B cell (primary cell): ENCODE results near the gene LTC4S. TPM values are rescaled to one million over a fixed set of nuclear protein-coding genes. Genes with fewer than 3 reads are reported as not detected.
A peak's percentile ranks its signal among the peaks of the same experiment; 100 is the strongest.

Source experiments
- ATAC-seq: fragments of 200-7000 bp; cut with Tn5 transposase; one replicate; pipeline ENCODE4 v1.10.0; 2021; ENCODE audit warnings: low read depth, mild to moderate bottlenecking, moderate number of reproducible peaks, moderate library complexity
- CTCF ChIA-PET: fragments of 350-600 bp; sonication (Branson Sonifier 250); formaldehyde crosslinking; loops from one replicate; lab custom pipeline; 2021; ENCODE audit warnings: antibody characterized with exemption, inconsistent platforms; lab: Charles Lee
- POLR2A ChIA-PET: fragments of 350-600 bp; sonication (Branson Sonifier 250); formaldehyde crosslinking; loops from one replicate; lab custom pipeline; 2021; ENCODE audit warnings: antibody characterized with exemption; lab: Charles Lee
- DNase-seq: peaks from one replicate; pipeline ENCODE4 v3.0.0; 2013
- H2AFZ ChIP-seq: 2 replicates; pipeline ENCODE4 v1.6.1; 2012; ENCODE audit warnings: mild to moderate bottlenecking, low read depth, low read length; ENCODE audit not compliant: insufficient read depth, poor library complexity, severe bottlenecking
- H3K27ac ChIP-seq, 2 donors: 1 replicate in 1 of 2; 2 replicates in 1 of 2; pipeline ENCODE4 v1.5.1; 2012 to 2013; ENCODE audit warnings: low read length in 2 of 2, mild to moderate bottlenecking in 2 of 2, moderate library complexity in 1 of 2
- H3K27me3 ChIP-seq, 4 experiments: fragments of 200-600 bp in 1 of 4; sonication (generic) in 1 of 4; replicated peaks in 1 of 4; 1 replicate in 2 of 4; 2 replicates in 2 of 4; pipeline versions ENCODE4 v1.6.1 to v1.7.0; 2013 to 2016; ENCODE audit warnings: low read length in 3 of 4, mild to moderate bottlenecking in 2 of 4, mixed read lengths in 1 of 4, moderate library complexity in 1 of 4; ENCODE audit not compliant: insufficient read depth in 4 of 4, control insufficient read depth in 3 of 4; ENCODE audit errors: control extremely low read depth in 1 of 4
- H3K36me3 ChIP-seq, 2 experiments: replicated peaks in 1 of 2; 1 replicate in 1 of 2; 2 replicates in 1 of 2; pipeline versions ENCODE4 v1.6.1 to v1.7.1; 2013; ENCODE audit warnings: low read length in 1 of 2; ENCODE audit not compliant: insufficient read depth in 2 of 2, control insufficient read depth in 1 of 2; ENCODE audit errors: control extremely low read depth in 1 of 2, extremely low read depth in 1 of 2
- H3K4me1 ChIP-seq, 2 donors: fragments of 200-600 bp in 1 of 2; sonication (generic) in 1 of 2; 1 replicate in 1 of 2; 2 replicates in 1 of 2; pipeline versions ENCODE4 v1.5.1 to v1.6.1; 2013 to 2017; ENCODE audit warnings: low read length in 2 of 2; ENCODE audit not compliant: control insufficient read depth in 2 of 2, insufficient read depth in 2 of 2
- H3K4me2 ChIP-seq: replicated peaks from 2 replicates; pipeline ENCODE3; 2012; ENCODE audit warnings: mild to moderate bottlenecking, low read depth, low read length; ENCODE audit not compliant: poor library complexity, severe bottlenecking
- H3K4me3 ChIP-seq, 5 experiments: fragments of 200-600 bp in 1 of 5; sonication (generic) in 1 of 5; 1 replicate in 3 of 5; 2 replicates in 2 of 5; pipeline versions ENCODE4 v1.5.1 to v1.7.0; 2011 to 2016; ENCODE audit warnings: low read length in 4 of 5, mild to moderate bottlenecking in 4 of 5, low read depth in 2 of 5, control low read depth in 1 of 5, moderate library complexity in 1 of 5; ENCODE audit not compliant: insufficient read depth in 1 of 5; ENCODE audit errors: control extremely low read depth in 1 of 5, extremely low read depth in 1 of 5
- H3K79me2 ChIP-seq: fragments of 200-600 bp; sonication (generic); one replicate; pipeline ENCODE4 v1.6.0; 2016; ENCODE audit warnings: low read length; ENCODE audit not compliant: control insufficient read depth, insufficient read depth
- H3K9ac ChIP-seq: fragments of 200-600 bp; sonication (generic); 2 replicates; pipeline ENCODE4 v1.6.1; 2017; ENCODE audit warnings: mild to moderate bottlenecking, low read length, moderate library complexity
- H3K9me3 ChIP-seq, 3 donors: one replicate each; pipeline versions ENCODE4 v1.6.1 to v1.7.1; 2013; ENCODE audit warnings: low read length in 2 of 3; ENCODE audit not compliant: control insufficient read depth in 2 of 3, insufficient read depth in 1 of 3; ENCODE audit errors: control extremely low read depth in 1 of 3
- H4K20me1 ChIP-seq: 2 replicates; pipeline ENCODE4 v1.6.0; 2012; ENCODE audit warnings: mild to moderate bottlenecking, low read length; ENCODE audit not compliant: insufficient read depth, control insufficient read depth, poor library complexity, severe bottlenecking
- H3K27ac Mint-ChIP-seq: one replicate; pipeline ENCODE4 v1.8.0; 2021; ENCODE audit warnings: mixed read lengths
- H3K27me3 Mint-ChIP-seq: one replicate; pipeline ENCODE4 v1.8.0; 2021; ENCODE audit warnings: mixed read lengths
- H3K4me1 Mint-ChIP-seq: one replicate; pipeline ENCODE4 v1.8.0; 2021; ENCODE audit warnings: mixed read lengths
- H3K4me3 Mint-ChIP-seq: one replicate; pipeline ENCODE4 v1.8.0; 2021; ENCODE audit warnings: mixed read lengths
- H3K9me3 Mint-ChIP-seq: one replicate; pipeline ENCODE4 v1.8.0; 2022; ENCODE audit warnings: mixed read lengths; ENCODE audit not compliant: insufficient read depth
- EZH2 ChIP-seq: IDR thresholded peaks from 2 replicates; pipeline ENCODE4 v1.6.1; 2012; ENCODE audit warnings: borderline replicate concordance, low read depth, mild to moderate bottlenecking, moderate library complexity, low read length; ENCODE audit not compliant: insufficient read depth, poor library complexity, severe bottlenecking
- WGBS: methylation state at CpG from one replicate; pipeline ENCODE4 v1.1.5; 2013; ENCODE audit warnings: missing lambda C conversion rate; ENCODE audit not compliant: insufficient coverage; 5-methylcytosine and 5-hydroxymethylcytosine counted together
- intact Hi-C: fragments of 100-400 bp; cut with micrococcal nuclease; formaldehyde crosslinking; loops from one replicate; pipeline ENCODE4 v1.10.0; 2022
- polyA plus RNA-seq: library from polyadenylated mRNA; depleted of rRNA; stranded (reverse); fragments of >200 nt; gene quantifications from 2 replicates; pipeline ENCODE4 v1.2.3, GENCODE V29; 2012
- total RNA-seq, 2 donors: library from RNA; stranded (reverse); fragments of 120-200 nt in 1 of 2; gene quantifications; 1 replicate in 1 of 2; 2 replicates in 1 of 2; pipeline versions ENCODE4 v1.2.3 to v1.2.4, GENCODE V29; 2013 to 2022
- TF ChIP-seq, protein P1 (sequence below): fragments of 200-600 bp; IDR thresholded peaks from one replicate; pipeline ENCODE4 v1.8.0; 2022; ENCODE audit warnings: antibody characterized with exemption, mild to moderate bottlenecking

Gene LTC4S
- total and polyA plus RNA-seq, 2 donors (not counting 1 experiment from before 2014, with no cell fraction given) = 0.40 to 3.8 TPM

DNA sequence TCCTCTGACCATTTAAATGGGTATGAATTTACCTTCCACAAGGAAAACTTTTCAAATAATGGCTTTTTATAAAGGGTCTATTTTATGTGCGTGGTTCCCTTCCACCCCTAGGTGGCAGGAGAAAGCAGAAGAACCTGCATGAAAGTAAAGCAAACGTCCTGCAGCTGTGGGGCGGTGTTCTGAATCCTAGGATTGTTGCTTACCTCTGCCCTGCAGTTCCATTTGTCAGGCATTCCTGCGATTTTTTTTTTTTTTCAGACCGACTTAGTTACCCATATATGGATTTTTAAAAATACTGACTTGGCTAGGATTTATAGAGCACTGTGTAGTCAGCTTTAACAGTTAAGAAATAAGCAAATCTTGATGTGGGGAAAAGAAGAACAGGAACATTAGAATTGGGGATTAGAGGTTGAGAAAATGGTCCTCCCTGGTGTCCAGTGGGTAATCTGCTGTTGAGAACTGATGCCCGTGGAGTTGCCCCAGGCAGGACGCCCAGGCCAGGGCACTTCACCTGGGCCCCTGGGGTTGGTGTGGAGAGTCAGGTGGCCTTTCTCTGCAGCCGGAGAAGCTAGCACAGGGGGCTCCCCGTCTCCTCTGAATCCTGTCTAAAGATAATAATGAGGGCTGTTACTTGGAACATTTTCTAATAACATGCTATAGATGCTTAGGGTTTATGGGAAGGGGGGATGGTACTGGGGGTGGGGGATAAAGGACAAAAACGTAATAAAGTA, 30.4 kb upstream of the LTC4S start:
- Histone ChIP-seq H3K27me3 (no peaks in the 10 kb centered on the region), H3K36me3 (peaks cover 1 to 32% of the 10 kb centered on the region in 2 experiments), H2AFZ (no peak overlapping the region), H3K9ac (no peak overlapping the region), H3K27ac (no peak overlapping the region), H3K4me3 (no peak overlapping the region), H3K9me3 (no peaks in the 10 kb centered on the region), H4K20me1 (peaks cover 88% of the 10 kb centered on the region), H3K79me2 (peaks cover 82% of the 10 kb centered on the region), H3K4me1 (peaks cover 17 to 32% of the 10 kb centered on the region in 2 donors), H3K4me2 (no peak overlapping the region)
- intact Hi-C loops = loop anchor here (1.0 to 5.0 kb wide), 7 partner anchors 31 to 596 kb away; partner anchors contain the start of genes CANX, MAML1 and MRNIP
- Mint-ChIP-seq H3K9me3 (no peaks in the 10 kb centered on the region), H3K4me1 (peaks cover 45% of the 10 kb centered on the region), H3K27ac (no peak overlapping the region), H3K27me3 (no peaks in the 10 kb centered on the region), H3K4me3 (no peak overlapping the region)
- DNase-seq = peak; percentile 71
- ChIA-PET POLR2A (interaction anchor here (0.6 to 1.6 kb wide), 4 partner anchors 23 to 33 kb away, joined by 3 to 8 read pairs (median 6); partner anchors contain the start of gene MAML1), CTCF (interaction anchor here (0.7 to 3.8 kb wide), 37 partner anchors 8 to 328 kb away, joined by 3 to 25 read pairs (median 4); partner anchors contain the start of genes LTC4S, MAML1, SQSTM1 and TBC1D9B)
- ATAC-seq = peak; percentile 62
- WGBS = 86% methylated on average over 1 of the region's 10 CpGs
- TF ChIP-seq, protein P1, sequence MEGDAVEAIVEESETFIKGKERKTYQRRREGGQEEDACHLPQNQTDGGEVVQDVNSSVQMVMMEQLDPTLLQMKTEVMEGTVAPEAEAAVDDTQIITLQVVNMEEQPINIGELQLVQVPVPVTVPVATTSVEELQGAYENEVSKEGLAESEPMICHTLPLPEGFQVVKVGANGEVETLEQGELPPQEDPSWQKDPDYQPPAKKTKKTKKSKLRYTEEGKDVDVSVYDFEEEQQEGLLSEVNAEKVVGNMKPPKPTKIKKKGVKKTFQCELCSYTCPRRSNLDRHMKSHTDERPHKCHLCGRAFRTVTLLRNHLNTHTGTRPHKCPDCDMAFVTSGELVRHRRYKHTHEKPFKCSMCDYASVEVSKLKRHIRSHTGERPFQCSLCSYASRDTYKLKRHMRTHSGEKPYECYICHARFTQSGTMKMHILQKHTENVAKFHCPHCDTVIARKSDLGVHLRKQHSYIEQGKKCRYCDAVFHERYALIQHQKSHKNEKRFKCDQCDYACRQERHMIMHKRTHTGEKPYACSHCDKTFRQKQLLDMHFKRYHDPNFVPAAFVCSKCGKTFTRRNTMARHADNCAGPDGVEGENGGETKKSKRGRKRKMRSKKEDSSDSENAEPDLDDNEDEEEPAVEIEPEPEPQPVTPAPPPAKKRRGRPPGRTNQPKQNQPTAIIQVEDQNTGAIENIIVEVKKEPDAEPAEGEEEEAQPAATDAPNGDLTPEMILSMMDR = peak; percentile 96
- no peak for TF ChIP-seq EZH2

DNA sequence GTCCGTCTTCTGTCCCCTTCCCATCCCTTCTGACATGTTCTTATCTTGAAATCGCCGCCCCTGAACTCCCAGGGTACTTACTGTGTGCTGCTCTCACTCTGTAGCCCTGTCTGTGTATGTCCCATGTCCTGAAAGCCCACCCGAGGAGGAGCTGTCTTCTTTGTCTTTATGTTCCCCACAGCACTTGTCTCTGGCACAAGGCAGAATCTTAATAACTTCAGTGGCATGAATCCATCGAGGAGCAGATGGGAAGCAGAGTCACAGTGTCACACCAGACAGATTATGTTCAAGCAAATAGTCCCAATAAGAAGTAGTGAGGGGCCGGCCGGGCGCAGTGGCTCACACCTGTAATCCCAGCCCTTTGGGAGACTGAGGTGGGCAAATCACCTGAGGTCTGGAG, 29.7 kb upstream of the LTC4S start:
- Histone ChIP-seq H2AFZ (no peak overlapping the region), H3K4me1 (peaks cover 17 to 32% of the 10 kb centered on the region in 2 donors), H3K27me3 (no peaks in the 10 kb centered on the region), H3K36me3 (peaks cover 1 to 39% of the 10 kb centered on the region in 2 experiments), H3K9me3 (no peaks in the 10 kb centered on the region), H3K4me3 (no peak overlapping the region), H3K27ac (no peak overlapping the region), H3K4me2 (no peak overlapping the region), H4K20me1 (peaks cover 82% of the 10 kb centered on the region), H3K79me2 (peaks cover 77% of the 10 kb centered on the region), H3K9ac (no peak overlapping the region)
- no peak overlapping the region for H3K27ac Mint-ChIP-seq
- no peaks in the 10 kb centered on the region for H3K27me3 Mint-ChIP-seq
- H3K4me1 Mint-ChIP-seq = peaks cover 43% of the 10 kb centered on the region
- WGBS = 73% methylated on average over 4 of the region's 8 CpGs
- TF ChIP-seq, protein P1 = no peak
- no peak for TF ChIP-seq EZH2
- H3K9me3 Mint-ChIP-seq = no peaks in the 10 kb centered on the region
- intact Hi-C loops = loop anchor here (5.0 kb wide), 1 partner anchor 597 kb away; no protein-coding TSS in a partner anchor
- ATAC-seq = no peak
- DNase-seq = no peak
- ChIA-PET POLR2A (no interaction called here), CTCF (interaction anchor here (1.0 to 3.8 kb wide), 10 partner anchors 10 to 211 kb away, joined by 3 to 25 read pairs (median 9); partner anchors contain the start of genes LTC4S and TBC1D9B)
- no peak overlapping the region for H3K4me3 Mint-ChIP-seq
